ENCODE measurements around the gene PLXNA4.

Gene PLXNA4

GRCh38 chr7:132386201-132386681 is 190.0 kb downstream of the PLXNA4 start:
- DNase-seq = no peak

GRCh38 chr7:132383962-132384361 is 192.3 kb downstream of the PLXNA4 start:
- DNase-seq = no peak

GRCh38 chr7:132381742-132382472 is 194.4 kb downstream of the PLXNA4 start:
- DNase-seq = peak; percentile 11

GRCh38 chr7:132380059-132380458 is 196.2 kb downstream of the PLXNA4 start:
- peak; percentile 63 for DNase-seq

GRCh38 chr7:132379292-132379691 is 197.0 kb downstream of the PLXNA4 start:
- no peak for DNase-seq

- no peak for DNase-seq
Measured at GRCh38 chr7:132377703-132378584, 198.3 kb downstream of the PLXNA4 start.

GRCh38 chr7:132377015-132377414 is 199.3 kb downstream of the PLXNA4 start:
- DNase-seq = no peak

- DNase-seq = no peak
Measured at GRCh38 chr7:132376361-132377013, 199.8 kb downstream of the PLXNA4 start.

- no peak for DNase-seq
Measured at GRCh38 chr7:132373879-132374278, 202.4 kb downstream of the PLXNA4 start.

GRCh38 chr7:132373041-132373440 is 203.2 kb downstream of the PLXNA4 start:
- DNase-seq = no peak

GRCh38 chr7:132371948-132372347 is 204.3 kb downstream of the PLXNA4 start:
- no peak for DNase-seq

- no peak for DNase-seq
Measured at GRCh38 chr7:132368246-132368900, 207.9 kb downstream of the PLXNA4 start.

GRCh38 chr7:132367795-132368194 is 208.5 kb downstream of the PLXNA4 start:
- no peak for DNase-seq

- no peak for DNase-seq
Measured at GRCh38 chr7:132367004-132367403, 209.3 kb downstream of the PLXNA4 start.

GRCh38 chr7:132364226-132364625 is 212.0 kb downstream of the PLXNA4 start:
- no peak for DNase-seq

- no peak for DNase-seq
Measured at GRCh38 chr7:132362059-132362458, 214.2 kb downstream of the PLXNA4 start.

GRCh38 chr7:132361146-132361545 is 215.1 kb downstream of the PLXNA4 start:
- DNase-seq = no peak

GRCh38 chr7:132359743-132360142 is 216.5 kb downstream of the PLXNA4 start:
- DNase-seq = no peak

GRCh38 chr7:132355048-132355447 is 221.2 kb downstream of the PLXNA4 start:
- no peak for DNase-seq

- DNase-seq = peak; percentile 28
Measured at GRCh38 chr7:132354527-132354926, 221.7 kb downstream of the PLXNA4 start.

GRCh38 chr7:132353936-132354335 is 222.3 kb downstream of the PLXNA4 start:
- DNase-seq = peak; percentile 68

- peak; percentile 35 for DNase-seq
Measured at GRCh38 chr7:132352800-132353199, 223.5 kb downstream of the PLXNA4 start.
